UCSD-AML1 (cell line): ENCODE data around the gene RASA3.
"Not testable (repeated sequence)": the region's sequence is repeated elsewhere in the genome, so short reads cannot be mapped to it uniquely, and the experiment has no call there.

ENCODE experiments used
- DNase-seq: peaks from one replicate; lab custom pipeline; 2025; ENCODE audit not compliant: unreplicated experiment; lab: John Stamatoyannopoulos, UW

Gene RASA3

DNA sequence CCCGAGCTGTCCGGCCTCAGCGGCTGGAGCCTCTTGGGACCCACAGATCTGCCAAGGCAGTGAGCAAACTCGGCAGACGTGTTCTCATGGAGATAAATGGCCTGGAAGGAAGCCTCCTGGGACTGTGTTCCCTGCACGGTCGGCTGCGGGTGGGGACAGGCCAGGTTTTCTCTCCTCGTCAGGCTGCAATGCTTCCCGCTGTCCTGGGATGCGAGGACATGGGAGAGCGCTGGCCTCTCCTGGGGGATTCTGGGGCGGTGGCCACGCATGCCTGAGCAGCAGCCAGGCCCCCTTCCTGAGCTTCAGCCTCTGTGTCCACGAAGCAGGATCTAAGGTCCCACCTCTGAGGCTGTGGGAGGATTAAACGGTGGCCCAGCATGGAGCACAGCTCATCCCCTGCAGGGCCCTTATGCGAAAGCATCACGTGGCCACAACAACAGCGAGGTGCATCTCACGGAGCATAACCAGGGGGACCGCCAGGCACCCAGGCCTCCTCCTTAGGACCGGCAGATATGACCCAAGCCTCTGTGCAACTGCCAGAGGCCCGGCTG lies 137.3 kb downstream of the RASA3 start:
- no peak for DNase-seq

- no peak for DNase-seq
Observed at GRCh38 chr13:113992276-113993005, 140.0 kb downstream of the RASA3 start.

DNA sequence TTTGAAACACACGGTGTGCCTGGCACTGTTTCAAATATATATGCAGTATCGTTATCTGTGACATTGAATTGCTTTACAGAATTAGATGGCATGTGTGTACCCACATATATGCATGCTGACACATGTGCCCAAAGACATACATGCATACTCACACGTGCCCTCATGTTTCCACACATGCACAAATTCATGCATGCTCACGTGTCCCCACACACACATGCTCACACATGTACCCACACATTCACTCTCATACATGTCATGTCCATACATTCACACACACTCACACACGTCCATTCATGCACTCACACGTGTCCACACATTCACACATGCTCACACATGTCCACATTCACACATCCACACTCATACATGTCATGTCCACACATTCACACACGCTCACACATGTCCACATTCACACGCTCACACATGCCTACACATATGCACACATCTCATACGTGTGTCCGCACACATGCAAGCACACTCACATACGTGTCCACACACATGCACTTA lies 140.7 kb downstream of the RASA3 start:
- no peak for DNase-seq

- no peak for DNase-seq
Observed at GRCh38 chr13:113991191-113991669, 141.2 kb downstream of the RASA3 start.

DNA sequence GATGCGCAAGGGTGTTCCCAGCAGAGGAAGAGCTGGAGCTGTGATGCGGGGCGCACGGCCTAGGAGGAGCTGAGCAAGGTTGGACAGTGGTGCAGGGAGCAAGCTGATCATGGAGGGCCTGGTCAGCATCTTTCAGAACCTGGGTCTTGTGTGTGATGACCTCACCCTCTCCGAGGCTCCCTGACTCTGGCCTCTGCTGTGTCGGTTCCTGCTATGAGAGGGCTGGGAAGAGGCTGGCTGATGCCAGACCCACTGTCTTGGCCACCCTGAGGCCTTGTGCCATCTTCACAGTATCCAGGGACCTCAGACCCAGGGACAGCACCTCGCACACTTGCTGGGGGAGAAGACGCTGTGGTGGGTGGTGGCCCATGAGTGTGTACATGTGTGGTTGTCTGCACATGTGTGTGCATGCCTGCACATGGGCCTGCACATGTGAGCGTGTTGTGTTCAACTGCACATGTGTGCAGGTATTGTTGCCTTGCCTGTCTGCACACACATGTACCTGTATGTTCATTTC lies 142.0 kb downstream of the RASA3 start:
- DNase-seq, result no peak

DNA sequence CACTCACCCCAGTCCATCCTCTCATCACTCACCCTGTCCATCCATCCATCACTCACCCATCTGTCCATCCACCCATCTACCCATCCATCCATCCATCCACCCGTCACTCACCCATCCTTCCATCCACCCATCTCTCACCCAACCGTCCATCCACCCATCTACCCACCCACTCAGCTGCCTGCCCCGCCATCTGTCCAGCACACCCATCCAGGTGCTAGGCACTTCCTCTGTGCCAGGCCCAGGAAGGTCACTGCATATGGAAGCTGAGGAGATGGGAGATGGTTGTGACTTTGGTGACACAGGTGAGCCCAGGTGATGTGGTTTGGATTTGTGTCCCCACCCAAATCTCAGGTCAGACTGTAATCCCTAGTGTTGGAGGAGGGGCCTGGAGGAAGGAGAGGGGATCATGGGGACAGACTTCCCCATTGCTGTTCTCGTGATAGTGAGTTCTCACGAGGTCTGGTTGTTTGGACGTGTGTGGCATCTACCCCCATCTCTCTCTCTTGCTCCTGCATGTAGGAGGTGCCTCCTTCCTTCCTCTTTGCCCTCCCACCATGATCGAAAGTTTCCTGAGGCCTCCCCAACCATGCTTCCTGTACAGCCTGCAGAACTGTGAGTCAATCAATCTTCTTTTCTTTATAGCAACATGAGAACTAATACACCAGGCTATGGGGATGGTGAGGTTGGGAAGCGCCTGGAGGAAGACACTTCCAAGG lies 142.7 kb downstream of the RASA3 start:
- DNase-seq, result peak; percentile 34

DNA sequence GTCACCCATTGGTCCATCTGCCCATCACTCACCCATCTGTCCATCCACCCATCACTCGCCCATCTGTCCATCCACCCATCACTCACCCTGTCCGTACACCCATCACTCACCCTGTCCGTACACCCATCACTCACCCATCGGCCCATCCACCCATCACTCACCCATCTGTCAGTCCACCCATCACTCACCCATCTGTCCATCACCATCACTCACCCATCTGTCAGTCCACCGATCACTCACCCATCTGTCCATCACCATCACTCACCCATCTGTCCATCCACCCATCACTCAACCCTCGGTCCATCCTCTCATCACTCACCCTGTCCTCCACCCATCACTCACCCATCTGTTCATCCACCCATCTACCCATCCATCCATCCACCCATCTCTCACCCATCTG lies 143.6 kb downstream of the RASA3 start:
- DNase-seq, result not testable (repeated sequence)

DNA sequence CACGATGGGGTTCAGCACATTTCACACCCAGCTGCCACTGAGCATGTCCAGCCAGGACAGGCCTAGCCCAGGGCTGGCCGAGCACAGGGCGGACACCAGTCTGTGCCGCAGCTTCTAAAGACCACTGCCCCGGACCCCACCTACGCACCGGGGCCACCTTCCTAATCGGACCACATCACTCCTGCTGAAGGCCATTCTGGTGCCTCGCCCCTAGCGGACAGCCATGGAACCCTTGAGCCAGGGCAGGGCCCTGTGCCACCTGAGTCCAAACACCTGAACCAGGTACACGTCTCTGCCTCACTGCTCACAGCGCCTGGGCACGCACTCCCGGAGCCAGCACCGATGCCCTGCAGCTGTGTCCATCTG lies 150.1 kb downstream of the RASA3 start:
- DNase-seq, result no peak

- no peak for DNase-seq
Observed at GRCh38 chr13:113981611-113982295, 150.7 kb downstream of the RASA3 start.

DNA sequence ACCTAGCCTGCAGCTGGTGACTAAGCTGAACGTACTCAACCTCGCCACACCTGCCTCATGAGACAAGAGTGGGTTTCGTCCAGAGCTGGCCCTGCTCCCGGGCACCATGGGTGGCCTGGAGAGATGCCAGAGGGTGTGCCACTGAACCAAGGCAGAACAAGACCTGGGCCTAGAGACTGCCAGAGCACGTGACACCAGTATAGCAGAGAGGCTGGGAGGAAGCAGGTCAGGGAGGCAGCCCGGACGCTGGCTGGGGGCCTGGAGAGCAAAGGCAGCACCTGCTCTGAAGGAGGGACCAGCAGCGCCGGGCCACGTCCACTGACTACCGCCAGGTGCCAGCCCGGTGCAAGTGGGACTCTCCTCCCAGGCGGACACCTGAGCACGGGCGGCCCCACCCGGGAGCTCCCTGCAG lies 151.2 kb downstream of the RASA3 start:
- DNase-seq, result no peak

DNA sequence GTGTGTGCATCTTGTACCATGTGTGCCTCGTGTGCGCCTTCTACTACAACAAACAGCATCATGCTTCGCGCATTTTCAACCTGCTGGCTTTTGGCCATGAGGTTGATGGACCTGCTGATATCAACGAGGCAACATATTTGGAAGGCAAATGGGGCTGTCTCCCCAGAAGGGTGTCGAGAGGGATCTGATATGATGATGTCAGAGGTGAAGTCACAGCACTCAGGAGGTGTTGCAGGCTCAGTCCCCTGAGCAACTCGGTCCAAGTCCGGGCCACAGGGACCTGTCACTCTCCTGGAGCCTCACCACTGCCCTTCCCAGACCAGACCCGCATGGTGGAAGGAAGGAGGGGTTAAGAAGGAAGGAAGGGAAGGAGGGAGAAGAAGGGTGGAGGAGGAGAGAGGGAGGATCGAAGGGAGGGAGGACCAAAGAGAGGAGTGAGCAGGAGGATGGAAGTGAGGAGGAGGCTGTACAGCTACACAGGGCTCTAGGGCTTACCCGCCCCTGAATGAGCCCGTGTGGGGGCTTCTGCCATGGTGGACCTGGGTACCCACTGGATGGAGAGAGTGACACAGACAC lies 151.8 kb downstream of the RASA3 start:
- no peak for DNase-seq

- no peak for DNase-seq
Observed at GRCh38 chr13:113979791-113980471, 152.5 kb downstream of the RASA3 start.

GRCh38 chr13:113978741-113979481 lies 153.5 kb downstream of the RASA3 start:
- no peak for DNase-seq

DNA sequence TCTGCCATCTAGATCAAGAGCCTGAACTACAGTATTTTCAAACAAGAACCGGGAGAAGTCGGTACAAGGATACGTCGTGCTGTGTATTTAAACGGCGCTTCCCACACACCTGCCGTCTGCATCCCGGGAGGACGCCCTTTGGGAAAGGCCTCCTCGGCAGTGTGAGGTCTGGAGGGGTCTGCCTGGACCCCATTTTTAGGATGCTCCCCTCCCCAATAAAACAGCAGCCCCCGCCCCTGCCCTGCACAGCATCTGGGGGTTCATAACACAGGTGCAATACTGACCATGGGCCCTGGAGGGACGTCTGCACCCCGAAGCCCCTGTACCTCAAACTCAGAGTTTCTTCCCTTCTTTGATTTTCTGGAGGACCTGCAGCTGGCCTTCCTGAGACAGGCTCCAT lies 154.4 kb downstream of the RASA3 start:
- DNase-seq, result no peak

GRCh38 chr13:113976711-113977684 lies 155.4 kb downstream of the RASA3 start:
- no peak for DNase-seq

DNA sequence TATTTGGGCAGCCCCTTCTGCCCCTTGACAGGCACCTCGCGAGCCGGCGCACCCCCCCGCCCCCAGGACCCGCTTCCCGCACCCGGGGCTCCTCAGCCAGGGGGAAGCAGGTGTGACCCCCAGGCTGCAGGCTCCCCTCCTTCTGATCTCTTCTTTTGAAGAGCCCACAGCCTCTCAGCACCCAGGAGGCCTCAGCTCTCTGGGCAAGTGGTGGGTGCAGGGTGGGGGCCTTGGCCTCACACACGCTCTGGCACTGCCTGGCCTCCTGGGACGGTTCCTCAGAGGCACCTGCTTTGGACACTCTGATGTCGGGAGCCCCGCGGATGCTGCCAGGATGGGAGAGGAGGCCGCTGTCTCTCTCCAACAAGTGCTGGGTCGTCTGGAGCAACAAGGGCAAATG lies 157.0 kb downstream of the RASA3 start:
- DNase-seq, result no peak

- no peak for DNase-seq
Observed at GRCh38 chr13:113974304-113975281, 157.8 kb downstream of the RASA3 start.
